ENCODE results near the gene PDSS1. TPM values are rescaled to one million over a fixed set of nuclear protein-coding genes. Genes with fewer than 3 reads are reported as not detected.
A peak's percentile ranks its signal among the peaks of the same experiment; 100 is the strongest.
"Not testable (repeated sequence)": the region's sequence is repeated elsewhere in the genome, so short reads cannot be mapped to it uniquely, and the experiment has no call there.

Gene PDSS1
- total RNA-seq (1 to 10 TPM; 2.9 to 8.4 (median 6.9) TPM), polyA plus RNA-seq (1 to 10 TPM; 7.3 to 7.5 (median 7.4) TPM)
- long read RNA-seq, donor 1, partial matches to known transcripts = 0 of 4 reads
- long read RNA-seq, donor 1, other reads (novel, unspliced or antisense) = 0 of 4 reads
- long read RNA-seq, donor 2 = 0 reads

GRCh38 chr10:26697163-26697921, at the start of gene PDSS1:
PDSS1 (plus strand) TSS chr10:26697701; CDS start chr10:26697712, 11 bp downstream.
- H3K9me3 ChIP-seq = no peaks in the 10 kb centered on the region
- TF ChIP-seq POLR2AphosphoS5 (IDR thresholded peaks at IDR 0.05) = peak; percentile 81 to 92 (median 89)
- no peak for TF ChIP-seq POLR2A (IDR thresholded peaks at IDR 0.05)
- no peak for TF ChIP-seq CTCF (IDR thresholded peaks at IDR 0.05 in 8 of 11, conservative IDR thresholded peaks at IDR 0.05 in 3 of 11)
- peaks cover 0 to 4% (median 0%) of the 10 kb centered on the region in 6 donors for H3K36me3 ChIP-seq
- intact Hi-C loops (cut with DNase I; ENCODE audit: low total_unique reads) = no loop called here
- peaks cover 0 to 7% (median 0%) of the 10 kb centered on the region in 7 donors for H3K27me3 ChIP-seq (replicated peaks in 1 of 7)
- WGBS, 5 donors = 0 to 1% (median 0%) methylated on average over 14 to 82 of the region's 82 CpGs
- DNase-seq = peak; percentile 94
- H3K4me1 ChIP-seq = peaks cover 8 to 39% (median 23%) of the 10 kb centered on the region in 6 donors
- H3K4me3 ChIP-seq = peak within 1 kb of the TSS; percentile 90 to 99 (median 96)
- peak within 1 kb of the TSS; percentile 87 to 97 (median 94) for H3K27ac ChIP-seq

GRCh38 chr10:26648245-26648636, 49.3 kb upstream of the PDSS1 start:
- H3K4me1 ChIP-seq; H3K27ac ChIP-seq; H3K9me3 ChIP-seq; DNase-seq; intact Hi-C loops (cut with DNase I; ENCODE audit: low total_unique reads); H3K36me3 ChIP-seq; H3K4me3 ChIP-seq; H3K27me3 ChIP-seq (replicated peaks in 1 of 7): not testable (repeated sequence)
- WGBS, 5 donors = 43 to 77% (median 45%) methylated on average over 2 to 3 of the region's 3 CpGs

- no peaks in the 10 kb centered on the region for H3K9me3 ChIP-seq
- WGBS, 5 donors = 74 to 92% (median 82%) methylated on average over 4 of the region's 4 CpGs
- intact Hi-C loops (cut with DNase I; ENCODE audit: low total_unique reads) = no loop called here
These were observed 47.1 kb upstream of the PDSS1 start for GRCh38 chr10:26650406-26650805.

GRCh38 chr10:26651476-26651875, 46.0 kb upstream of the PDSS1 start:
- DNase-seq; H3K4me1 ChIP-seq; H3K9me3 ChIP-seq; H3K4me3 ChIP-seq; H3K27ac ChIP-seq; H3K27me3 ChIP-seq (replicated peaks in 1 of 7); H3K36me3 ChIP-seq; intact Hi-C loops (cut with DNase I; ENCODE audit: low total_unique reads): not testable (repeated sequence)
- 62 to 82% (median 79%) methylated on average over 2 of the region's 2 CpGs for WGBS, 5 donors

More at GRCh38 chr10:26650406-26650805, 47.1 kb upstream of the PDSS1 start:
- TF ChIP-seq POLR2A (IDR thresholded peaks at IDR 0.05) = no peak
- no peak for TF ChIP-seq POLR2AphosphoS5 (IDR thresholded peaks at IDR 0.05)
- no peak for TF ChIP-seq CTCF (IDR thresholded peaks at IDR 0.05 in 8 of 11, conservative IDR thresholded peaks at IDR 0.05 in 3 of 11)
- H3K36me3 ChIP-seq = no peaks in the 10 kb centered on the region
- no peak for DNase-seq
- no peak overlapping the region for H3K27ac ChIP-seq
- no peaks in the 10 kb centered on the region for H3K27me3 ChIP-seq (replicated peaks in 1 of 7)
- H3K4me3 ChIP-seq = no peak overlapping the region
- H3K4me1 ChIP-seq = no peaks in the 10 kb centered on the region

GRCh38 chr10:26653004-26653403, 44.5 kb upstream of the PDSS1 start:
- Histone ChIP-seq H3K27me3 (replicated peaks in 1 of 7) (no peaks in the 10 kb centered on the region), H3K4me1 (no peaks in the 10 kb centered on the region), H3K9me3 (no peaks in the 10 kb centered on the region), H3K27ac (no peak overlapping the region), H3K4me3 (no peak overlapping the region), H3K36me3 (no peaks in the 10 kb centered on the region)
- peak; percentile 75 for DNase-seq
- intact Hi-C loops (cut with DNase I; ENCODE audit: low total_unique reads) = no loop called here
- 73 to 86% (median 83%) methylated on average over 15 to 18 of the region's 18 CpGs for WGBS, 5 donors
- TF ChIP-seq CTCF (IDR thresholded peaks at IDR 0.05 in 8 of 11, conservative IDR thresholded peaks at IDR 0.05 in 3 of 11) = no peak
- TF ChIP-seq POLR2AphosphoS5 (IDR thresholded peaks at IDR 0.05) = peak in 1 of 3 donors; percentile 20

Measured in spleen (tissue), 13 donors.